ENCODE measurements around the gene KCNH2.

Gene KCNH2

DNA sequence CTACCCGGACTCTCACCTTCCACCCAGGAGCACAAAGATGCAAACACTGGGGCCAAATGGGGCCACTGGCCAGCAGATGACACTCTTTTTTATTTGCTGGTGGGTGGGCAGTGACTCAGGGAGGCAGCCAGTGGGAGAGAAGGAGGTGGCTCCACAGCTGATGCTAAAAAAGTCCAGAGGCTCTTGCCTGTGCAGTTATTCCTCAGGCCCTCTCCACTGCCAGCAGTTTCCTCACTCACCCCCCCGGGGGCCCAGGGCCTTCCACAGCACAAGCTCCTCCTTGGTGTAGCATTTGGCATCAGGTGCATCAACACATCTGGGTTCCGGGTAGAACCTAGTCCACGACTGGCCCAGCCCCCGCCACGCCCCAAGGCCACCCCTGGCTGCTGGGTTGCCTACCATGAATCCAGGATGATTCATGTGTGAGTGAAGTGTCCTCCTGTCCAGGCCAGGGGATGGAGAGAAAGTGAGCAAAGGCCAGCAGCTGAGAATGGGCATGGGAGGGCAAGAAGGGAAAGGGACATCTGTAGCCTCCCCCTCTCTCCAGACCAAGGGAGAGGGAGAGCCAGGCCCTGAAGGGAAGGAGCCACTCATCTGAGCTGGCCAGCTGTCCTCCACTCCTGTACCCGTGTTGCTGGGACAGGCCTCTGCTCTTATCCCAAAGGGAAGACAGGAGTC, 1.7 kb upstream of the KCNH2 start:
- Histone ChIP-seq H3K36me3 (ENCODE audit: insufficient read depth, low read length) (no peaks in the 10 kb centered on the region), H3K4me1 (ENCODE audit: insufficient read depth, low read length) (peaks cover 33% of the 10 kb centered on the region), H3K27me3 (ENCODE audit: control insufficient read depth in 1 of 2, insufficient read depth in 2 of 2, low read length in 2 of 2) (peaks cover 6 to 8% of the 10 kb centered on the region in 2 donors), H3K4me3 (ENCODE audit: low read depth in 1 of 2, low read length in 2 of 2) (peak overlapping the region in 1 of 2 donors; percentile 38), H3K9ac (ENCODE audit: low read length) (no peak overlapping the region), H3K9me3 (ENCODE audit: low read length) (no peaks in the 10 kb centered on the region), H3K27ac (ENCODE audit: low read depth, low read length) (peak overlapping the region; percentile 83)

DNA sequence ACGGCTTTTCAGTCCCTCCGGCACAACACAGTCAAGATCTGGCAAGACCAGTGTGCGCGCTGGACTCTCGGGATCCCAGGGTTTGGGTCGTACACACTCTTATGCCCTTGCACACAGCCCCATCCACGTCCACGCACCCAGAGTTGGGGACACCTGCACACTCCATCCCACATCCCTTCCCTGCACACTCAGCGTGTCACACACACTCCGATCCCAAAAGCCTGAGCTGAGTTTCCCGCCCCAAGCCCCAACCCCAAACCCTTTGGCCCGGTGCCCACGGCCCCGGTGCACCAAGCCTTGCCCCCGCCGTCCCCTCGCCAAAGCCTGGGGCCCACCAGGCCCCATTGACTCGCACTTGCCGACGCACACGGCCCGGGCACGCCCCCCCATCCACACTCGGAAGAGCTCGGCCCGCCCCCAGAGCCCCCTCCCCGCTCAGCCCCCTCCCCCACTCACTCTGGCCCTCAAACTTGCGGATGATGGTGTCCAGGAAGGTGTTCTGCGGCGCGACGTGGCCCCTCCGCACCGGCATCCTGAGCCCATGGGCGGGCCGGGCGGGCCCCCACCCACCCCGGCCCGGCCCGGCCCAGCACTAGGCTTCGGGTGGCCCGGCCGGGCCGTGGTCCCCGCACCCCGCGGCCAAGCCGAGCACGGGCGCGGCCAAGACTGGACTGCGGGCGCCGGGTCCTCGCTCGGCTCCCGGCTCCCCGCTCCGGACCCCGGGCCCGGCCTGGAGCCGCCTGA, 567 bp downstream of the KCNH2 start:
- H3K27ac ChIP-seq (ENCODE audit: low read depth, low read length), result peak overlapping the region; percentile 95
- H3K9ac ChIP-seq (ENCODE audit: low read length), result peak overlapping the region; percentile 60
- H3K27me3 ChIP-seq (ENCODE audit: control insufficient read depth in 1 of 2, insufficient read depth in 2 of 2, low read length in 2 of 2), result peaks cover 6 to 8% of the 10 kb centered on the region in 2 donors
- no peaks in the 10 kb centered on the region for H3K9me3 ChIP-seq (ENCODE audit: low read length)
- H3K4me3 ChIP-seq (ENCODE audit: low read depth in 1 of 2, low read length in 2 of 2), result peak overlapping the region; percentile 49 to 55
- H3K36me3 ChIP-seq (ENCODE audit: insufficient read depth, low read length), result no peaks in the 10 kb centered on the region
- H3K4me1 ChIP-seq (ENCODE audit: insufficient read depth, low read length), result peaks cover 49% of the 10 kb centered on the region

DNA sequence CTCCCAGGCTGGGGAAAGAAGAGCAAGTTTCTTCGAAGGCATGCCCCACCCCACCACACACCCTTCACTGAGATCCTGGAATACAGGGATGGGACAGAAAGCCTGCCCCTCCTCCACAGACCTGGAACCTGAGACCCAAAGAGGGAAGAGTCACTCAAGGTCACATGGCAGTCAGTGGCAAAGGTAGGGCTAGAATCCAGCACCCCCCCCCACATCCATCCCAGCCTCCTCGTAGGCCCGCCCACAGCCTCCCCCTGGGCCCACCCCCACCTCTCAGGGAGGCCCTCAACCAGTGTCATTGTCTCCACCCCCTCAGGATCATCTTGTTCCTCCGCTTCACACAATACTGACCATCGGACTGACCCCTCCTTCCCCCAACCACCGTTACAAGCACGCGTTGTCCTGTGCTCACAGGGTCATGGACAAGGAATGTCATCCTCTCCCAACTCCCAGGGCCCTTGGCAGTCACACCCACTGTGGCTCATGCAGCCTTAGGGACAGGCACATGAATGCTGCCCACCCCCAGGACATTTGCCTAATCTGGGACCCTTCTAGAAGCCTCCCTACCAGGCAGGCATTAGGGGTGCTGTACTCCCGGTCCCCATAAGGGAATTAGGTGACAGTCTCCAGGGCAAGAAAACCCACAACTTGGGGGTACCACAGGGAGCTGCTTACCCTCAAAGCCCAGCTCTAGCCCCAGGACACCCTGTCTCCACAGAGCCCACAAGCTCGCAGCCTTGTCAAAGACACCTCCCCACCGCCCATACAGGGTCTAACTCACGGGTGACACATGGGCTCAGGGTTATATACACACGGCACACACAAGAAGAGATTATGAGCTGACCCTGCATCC, 1.4 kb downstream of the KCNH2 start:
- H3K4me3 ChIP-seq (ENCODE audit: low read depth in 1 of 2, low read length in 2 of 2), result peak overlapping the region; percentile 49 to 55
- H3K4me1 ChIP-seq (ENCODE audit: insufficient read depth, low read length), result peaks cover 56% of the 10 kb centered on the region
- peaks cover 6 to 8% of the 10 kb centered on the region in 2 donors for H3K27me3 ChIP-seq (ENCODE audit: control insufficient read depth in 1 of 2, insufficient read depth in 2 of 2, low read length in 2 of 2)
- no peaks in the 10 kb centered on the region for H3K36me3 ChIP-seq (ENCODE audit: insufficient read depth, low read length)
- peak overlapping the region; percentile 95 for H3K27ac ChIP-seq (ENCODE audit: low read depth, low read length)
- H3K9ac ChIP-seq (ENCODE audit: low read length), result peak overlapping the region; percentile 60
- no peaks in the 10 kb centered on the region for H3K9me3 ChIP-seq (ENCODE audit: low read length)

DNA sequence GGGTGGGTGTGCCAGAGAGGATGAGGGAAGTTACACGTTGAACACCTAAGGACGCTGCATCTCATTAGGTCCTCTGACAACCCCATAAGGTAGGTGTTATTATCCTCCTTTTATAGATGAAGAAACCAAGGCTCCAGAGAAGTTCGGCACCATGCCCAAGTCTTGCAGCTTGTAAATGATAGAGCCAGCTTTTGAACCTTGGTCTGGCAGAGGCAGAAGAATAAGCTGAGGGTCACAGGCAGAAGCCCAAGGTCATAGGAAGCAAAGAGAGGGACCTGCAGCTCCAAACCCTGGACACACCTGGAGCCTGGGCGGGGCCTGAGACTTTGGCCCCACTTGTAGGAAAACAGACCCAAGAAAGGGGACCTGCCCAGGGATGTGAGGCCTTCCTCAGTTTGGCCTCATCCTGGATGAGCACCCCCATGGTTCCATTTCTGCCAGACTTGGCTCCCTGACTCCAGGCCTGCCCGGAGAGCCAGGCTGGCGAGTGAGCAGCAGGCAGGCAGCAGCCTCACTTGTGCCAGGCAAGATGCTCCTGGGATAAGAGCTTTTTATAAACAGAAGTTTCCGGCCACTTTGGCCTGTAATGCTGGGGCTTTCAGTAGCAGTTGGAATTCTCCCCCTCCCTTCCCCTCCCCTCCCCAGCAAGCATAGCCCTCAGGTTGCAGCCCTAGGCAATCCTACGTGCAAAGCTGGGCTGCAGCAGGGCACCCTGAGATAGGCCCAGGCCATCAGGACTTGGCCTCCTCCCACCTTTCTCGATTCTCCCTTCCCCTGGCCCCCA, 2.4 kb downstream of the KCNH2 start:
- Histone ChIP-seq H3K9me3 (ENCODE audit: low read length) (no peaks in the 10 kb centered on the region), H3K4me3 (ENCODE audit: low read depth in 1 of 2, low read length in 2 of 2) (peak overlapping the region in 1 of 2 donors; percentile 55), H3K9ac (ENCODE audit: low read length) (peak overlapping the region; percentile 60), H3K4me1 (ENCODE audit: insufficient read depth, low read length) (peaks cover 65% of the 10 kb centered on the region), H3K36me3 (ENCODE audit: insufficient read depth, low read length) (no peaks in the 10 kb centered on the region), H3K27ac (ENCODE audit: low read depth, low read length) (peak overlapping the region; percentile 95), H3K27me3 (ENCODE audit: control insufficient read depth in 1 of 2, insufficient read depth in 2 of 2, low read length in 2 of 2) (peaks cover 6 to 8% of the 10 kb centered on the region in 2 donors)

DNA sequence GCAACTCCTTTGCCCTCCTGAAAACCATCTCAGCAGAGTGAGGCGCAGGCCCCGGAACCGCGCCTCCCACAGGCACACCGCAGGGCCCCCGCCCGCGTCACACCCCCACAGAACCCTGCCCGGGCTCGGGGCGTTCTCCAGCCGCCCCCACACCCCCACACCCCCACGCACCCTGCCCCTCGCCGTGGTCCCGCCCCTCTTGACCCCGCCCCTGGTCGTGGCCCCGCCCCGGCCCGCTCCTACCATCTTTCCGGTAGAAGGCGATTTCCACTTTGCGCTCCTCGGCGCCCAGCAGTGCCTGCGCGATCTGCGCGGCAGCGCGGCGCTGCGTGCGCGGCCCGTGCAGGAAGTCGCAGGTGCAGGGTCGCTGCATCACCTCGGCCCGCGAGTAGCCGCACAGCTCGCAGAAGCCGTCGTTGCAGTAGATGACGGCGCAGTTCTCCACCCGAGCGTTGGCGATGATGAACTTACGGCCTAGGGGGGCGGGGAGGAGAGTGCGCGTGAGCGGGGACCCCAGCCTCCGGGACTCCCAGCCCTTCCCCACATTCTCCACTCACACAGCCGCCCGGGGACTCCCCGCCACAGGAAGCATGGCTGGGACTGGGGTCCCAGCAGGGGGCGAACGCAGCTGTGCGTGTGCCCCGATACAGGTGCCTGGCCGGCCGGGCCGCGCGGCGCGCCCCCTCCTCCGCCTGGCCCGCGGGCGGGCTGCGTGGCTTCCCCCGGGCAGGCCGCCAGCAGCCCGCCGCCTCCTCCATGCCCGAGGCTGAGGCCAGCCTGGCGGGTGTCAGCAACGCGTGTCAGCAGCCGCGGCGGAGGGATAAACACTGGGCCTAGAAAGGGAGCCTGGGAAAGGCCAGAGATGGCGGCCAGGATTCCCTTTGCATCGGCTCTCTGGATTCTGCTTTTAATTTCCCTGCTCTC, 3.4 kb downstream of the KCNH2 start:
- H3K36me3 ChIP-seq (ENCODE audit: insufficient read depth, low read length), result no peaks in the 10 kb centered on the region
- H3K9ac ChIP-seq (ENCODE audit: low read length), result peak overlapping the region; percentile 54
- peak overlapping the region; percentile 95 for H3K27ac ChIP-seq (ENCODE audit: low read depth, low read length)
- peak overlapping the region; percentile 14 to 55 for H3K4me3 ChIP-seq (ENCODE audit: low read depth in 1 of 2, low read length in 2 of 2)
- peaks cover 66% of the 10 kb centered on the region for H3K4me1 ChIP-seq (ENCODE audit: insufficient read depth, low read length)
- H3K9me3 ChIP-seq (ENCODE audit: low read length), result no peaks in the 10 kb centered on the region
- H3K27me3 ChIP-seq (ENCODE audit: control insufficient read depth in 1 of 2, insufficient read depth in 2 of 2, low read length in 2 of 2), result peaks cover 6 to 8% of the 10 kb centered on the region in 2 donors

DNA sequence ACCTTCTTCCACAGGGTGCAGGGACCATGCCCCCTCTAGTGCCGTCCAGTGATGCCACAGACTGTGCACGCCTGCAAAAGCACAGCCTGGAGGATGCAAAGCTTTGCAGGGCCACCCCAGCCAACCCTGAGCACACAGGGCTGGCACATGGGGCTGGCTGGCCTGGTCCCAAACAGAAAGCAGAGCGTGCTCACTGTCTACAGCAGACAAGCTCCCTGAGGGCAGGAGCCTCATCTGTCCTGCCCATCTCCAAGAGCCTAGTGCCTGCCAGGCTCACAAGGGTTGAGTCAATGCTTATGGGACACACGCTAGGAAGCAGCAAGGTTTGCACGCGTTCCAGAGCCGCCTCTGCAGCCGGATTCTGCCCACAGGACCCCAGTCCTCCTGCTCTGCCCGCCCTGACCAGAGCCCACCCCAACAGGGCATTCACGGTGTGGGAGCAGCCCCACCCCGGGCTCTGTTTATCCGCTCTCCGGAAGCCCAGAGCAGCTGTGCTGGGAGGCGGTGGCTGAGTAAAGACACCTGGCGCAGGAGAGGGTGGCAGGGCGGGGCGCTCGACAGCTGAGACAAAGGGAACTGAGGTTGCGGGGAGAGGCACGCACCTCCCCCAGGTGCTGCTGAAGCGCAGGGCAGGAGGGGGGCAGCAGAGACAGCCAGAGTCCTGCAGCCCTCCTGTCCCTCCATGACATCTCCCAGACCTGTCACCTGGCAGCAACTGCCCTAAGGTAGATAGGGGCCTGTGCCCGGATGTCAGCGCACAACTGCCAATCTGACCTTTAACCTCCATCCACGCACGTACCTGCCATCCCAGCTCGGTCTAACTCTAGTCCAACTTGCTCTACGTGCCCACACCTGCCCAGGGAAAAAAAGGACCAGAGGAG, 4.3 kb downstream of the KCNH2 start:
- Histone ChIP-seq H3K36me3 (ENCODE audit: insufficient read depth, low read length) (no peaks in the 10 kb centered on the region), H3K4me1 (ENCODE audit: insufficient read depth, low read length) (peaks cover 71% of the 10 kb centered on the region), H3K9me3 (ENCODE audit: low read length) (no peaks in the 10 kb centered on the region), H3K27ac (ENCODE audit: low read depth, low read length) (peak overlapping the region; percentile 95), H3K4me3 (ENCODE audit: low read depth in 1 of 2, low read length in 2 of 2) (peak overlapping the region in 1 of 2 donors; percentile 14), H3K9ac (ENCODE audit: low read length) (no peak overlapping the region), H3K27me3 (ENCODE audit: control insufficient read depth in 1 of 2, insufficient read depth in 2 of 2, low read length in 2 of 2) (peaks cover 6 to 8% of the 10 kb centered on the region in 2 donors)

DNA sequence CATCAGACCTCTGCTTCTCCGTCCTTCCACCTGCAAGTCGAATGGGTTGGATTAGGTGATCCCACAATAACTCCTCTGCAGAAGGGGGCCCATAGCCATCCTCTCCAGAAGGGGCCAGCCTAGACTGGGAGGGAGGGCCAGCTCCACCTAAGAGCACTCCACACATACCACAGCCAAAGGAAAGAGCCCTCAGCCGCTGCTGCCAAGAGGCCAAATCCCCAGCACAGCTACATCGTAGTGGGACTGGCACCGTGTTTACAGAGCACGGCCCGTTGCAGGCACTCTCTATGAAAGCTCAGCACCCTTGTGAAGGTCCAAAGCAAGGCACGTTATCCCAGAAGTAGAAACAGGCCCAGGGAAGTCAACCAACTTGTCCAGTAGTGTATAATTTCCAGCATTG, 5.4 kb downstream of the KCNH2 start:
- Histone ChIP-seq H3K4me3 (ENCODE audit: low read depth in 1 of 2, low read length in 2 of 2) (no peak overlapping the region), H3K27ac (ENCODE audit: low read depth, low read length) (peak overlapping the region; percentile 95), H3K4me1 (ENCODE audit: insufficient read depth, low read length) (peaks cover 81% of the 10 kb centered on the region), H3K9ac (ENCODE audit: low read length) (no peak overlapping the region), H3K27me3 (ENCODE audit: control insufficient read depth in 1 of 2, insufficient read depth in 2 of 2, low read length in 2 of 2) (peaks cover 6 to 8% of the 10 kb centered on the region in 2 donors), H3K36me3 (ENCODE audit: insufficient read depth, low read length) (no peaks in the 10 kb centered on the region), H3K9me3 (ENCODE audit: low read length) (no peaks in the 10 kb centered on the region)

DNA sequence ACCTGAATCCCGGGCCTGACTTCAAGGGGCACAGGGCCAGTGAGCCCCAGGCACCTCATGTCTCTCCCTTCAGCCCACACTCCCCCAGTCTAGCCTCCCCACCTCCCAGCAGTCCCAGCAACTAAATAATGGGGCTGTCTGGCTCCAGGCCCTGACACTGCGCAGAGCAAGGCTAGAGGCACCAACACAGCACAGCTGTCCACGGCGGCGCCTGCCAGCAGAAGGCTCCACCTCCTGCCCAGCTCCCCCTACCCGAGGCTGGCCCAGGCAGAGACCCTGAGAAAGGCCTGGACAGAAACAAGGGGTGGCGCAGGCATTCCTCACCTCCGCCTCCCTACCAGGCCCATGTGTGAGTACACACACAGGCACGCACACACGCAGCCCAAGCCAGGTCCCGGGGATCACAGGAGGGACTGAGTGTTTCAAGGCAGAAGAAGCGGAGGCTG, 6.1 kb downstream of the KCNH2 start:
- Histone ChIP-seq H3K9me3 (ENCODE audit: low read length) (no peaks in the 10 kb centered on the region), H3K4me3 (ENCODE audit: low read depth in 1 of 2, low read length in 2 of 2) (peak overlapping the region in 1 of 2 donors; percentile 17), H3K27ac (ENCODE audit: low read depth, low read length) (peak overlapping the region; percentile 95), H3K4me1 (ENCODE audit: insufficient read depth, low read length) (peaks cover 88% of the 10 kb centered on the region), H3K36me3 (ENCODE audit: insufficient read depth, low read length) (no peaks in the 10 kb centered on the region), H3K9ac (ENCODE audit: low read length) (no peak overlapping the region), H3K27me3 (ENCODE audit: control insufficient read depth in 1 of 2, insufficient read depth in 2 of 2, low read length in 2 of 2) (peaks cover 3 to 4% of the 10 kb centered on the region in 2 donors)

DNA sequence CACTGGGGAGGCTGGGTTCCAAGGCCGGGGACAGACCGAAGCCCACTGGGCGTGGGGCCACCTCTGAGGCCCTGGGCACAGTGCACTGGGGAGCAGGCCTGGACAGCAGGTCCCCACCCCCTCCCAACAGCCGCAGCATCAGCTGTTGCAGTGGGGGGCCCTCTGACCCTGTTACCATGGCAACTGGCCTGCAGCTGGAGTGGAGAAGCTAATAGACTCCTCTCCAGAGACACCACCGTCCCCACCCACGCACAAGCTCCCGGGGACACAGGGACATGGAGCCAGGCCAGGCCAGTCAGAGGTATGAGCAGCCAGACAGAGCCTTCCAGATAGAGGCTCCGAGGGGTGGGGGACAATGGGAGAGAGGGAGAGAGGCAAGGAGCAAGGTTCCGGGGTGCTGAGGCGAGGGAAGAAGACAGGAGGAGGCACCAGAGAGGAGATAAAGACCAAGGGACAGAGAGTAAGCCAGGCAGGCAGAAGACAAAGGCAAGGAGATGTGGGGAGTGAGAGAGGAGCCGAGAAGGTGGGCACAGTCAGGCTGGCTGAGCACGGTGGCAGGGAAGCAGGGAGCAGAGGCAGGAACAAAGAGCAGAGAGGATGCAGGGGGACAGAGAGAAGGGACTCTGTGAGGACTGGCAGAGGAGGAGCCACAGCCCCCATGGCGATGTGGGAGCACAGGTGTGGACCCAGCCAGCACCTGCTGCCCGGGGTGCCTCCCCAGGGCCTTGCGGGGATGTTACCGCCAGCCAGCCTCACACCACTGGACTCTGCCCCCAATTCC, 6.7 kb downstream of the KCNH2 start:
- Histone ChIP-seq H3K9ac (ENCODE audit: low read length) (no peak overlapping the region), H3K36me3 (ENCODE audit: insufficient read depth, low read length) (no peaks in the 10 kb centered on the region), H3K9me3 (ENCODE audit: low read length) (no peaks in the 10 kb centered on the region), H3K27ac (ENCODE audit: low read depth, low read length) (peak overlapping the region; percentile 79), H3K27me3 (ENCODE audit: control insufficient read depth in 1 of 2, insufficient read depth in 2 of 2, low read length in 2 of 2) (no peaks in the 10 kb centered on the region), H3K4me3 (ENCODE audit: low read depth in 1 of 2, low read length in 2 of 2) (peak overlapping the region in 1 of 2 donors; percentile 17), H3K4me1 (ENCODE audit: insufficient read depth, low read length) (peaks cover 87% of the 10 kb centered on the region)
